Measurements from ENCODE around the gene RBM26.
"Not testable (repeated sequence)": the region's sequence is repeated elsewhere in the genome, so short reads cannot be mapped to it uniquely, and the experiment has no call there.

Gene RBM26

DNA sequence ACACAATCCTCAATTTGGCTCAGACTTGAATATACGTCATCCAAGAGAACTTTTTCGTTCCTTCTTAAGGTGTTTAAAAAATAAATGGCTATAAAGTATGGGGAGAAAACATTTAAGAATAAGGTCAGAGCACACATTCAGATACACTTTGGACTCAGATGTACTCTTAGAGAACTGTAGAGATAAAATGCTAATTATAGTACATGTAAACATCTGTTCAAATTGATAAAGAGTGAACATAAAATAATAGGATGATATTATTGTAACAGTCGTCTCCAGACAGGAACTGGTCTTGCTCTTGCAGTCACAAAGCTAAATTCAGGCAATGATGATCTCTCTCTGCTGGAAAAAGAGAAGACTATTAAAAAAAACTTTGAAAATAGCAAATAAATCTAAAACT, 91.4 kb downstream of the RBM26 start:
- DNase-seq, result no peak

- no peak for DNase-seq
These were observed 93.7 kb downstream of the RBM26 start for GRCh38 chr13:79312340-79312855.

DNA sequence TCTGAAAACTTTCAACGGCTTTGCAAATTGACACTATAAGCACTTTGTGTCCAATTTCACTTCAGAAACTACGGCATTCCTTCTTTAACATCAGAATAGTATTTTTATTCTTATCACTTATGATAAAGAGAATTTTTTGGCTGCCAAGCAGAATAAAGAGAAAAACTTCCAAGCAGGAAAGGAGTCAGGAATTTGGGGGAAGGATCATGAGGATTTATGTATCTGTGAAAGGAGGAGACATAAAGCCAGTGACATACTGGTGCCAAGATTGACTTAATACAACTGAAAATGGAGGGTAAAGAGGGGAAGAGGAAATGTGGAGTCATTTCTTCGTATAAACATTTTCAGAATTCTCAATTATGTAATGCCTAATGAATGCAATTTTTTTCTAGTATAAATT, 94.7 kb downstream of the RBM26 start:
- no peak for DNase-seq

DNA sequence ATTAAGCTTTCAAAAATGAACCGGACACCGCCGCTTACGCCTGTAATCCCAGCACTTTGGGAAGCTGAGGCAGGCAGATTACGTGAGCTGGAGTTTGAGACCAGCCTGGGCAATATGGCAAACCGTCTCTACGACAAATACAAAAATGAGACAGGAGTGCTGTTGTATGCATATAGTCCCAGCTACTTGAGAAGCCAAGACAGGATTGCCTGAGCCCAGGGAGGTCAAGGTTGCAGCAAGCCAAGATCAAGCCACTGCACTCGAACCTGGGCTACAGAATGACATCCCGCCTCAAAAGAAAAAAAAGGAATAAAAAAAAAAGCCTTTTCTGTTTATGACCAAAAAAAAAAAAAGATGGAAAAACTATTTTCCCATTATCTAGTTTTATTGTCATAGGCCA, 96.4 kb downstream of the RBM26 start:
- no peak for DNase-seq

DNA sequence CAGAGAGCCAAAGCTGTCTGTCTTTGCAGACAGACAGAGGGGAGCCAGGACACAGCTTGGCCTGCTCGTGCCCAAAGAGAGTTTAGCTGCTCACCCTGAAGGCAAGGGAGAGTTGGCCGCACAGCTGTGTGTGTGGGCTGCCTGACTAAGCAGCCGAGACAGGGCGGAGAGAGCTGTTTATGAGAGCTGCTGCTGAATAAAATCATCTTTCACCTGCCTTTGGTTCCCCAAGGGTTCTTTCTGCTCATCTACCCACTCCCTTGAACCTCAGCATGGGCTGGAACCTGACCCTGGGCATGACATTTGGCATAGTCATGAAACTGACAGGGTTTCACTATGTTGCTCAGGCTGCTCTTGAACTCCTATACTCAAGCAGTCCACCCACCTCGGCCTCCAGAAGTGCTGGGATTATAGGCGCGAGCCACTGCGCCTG, 98.2 kb downstream of the RBM26 start:
- no peak for DNase-seq

DNA sequence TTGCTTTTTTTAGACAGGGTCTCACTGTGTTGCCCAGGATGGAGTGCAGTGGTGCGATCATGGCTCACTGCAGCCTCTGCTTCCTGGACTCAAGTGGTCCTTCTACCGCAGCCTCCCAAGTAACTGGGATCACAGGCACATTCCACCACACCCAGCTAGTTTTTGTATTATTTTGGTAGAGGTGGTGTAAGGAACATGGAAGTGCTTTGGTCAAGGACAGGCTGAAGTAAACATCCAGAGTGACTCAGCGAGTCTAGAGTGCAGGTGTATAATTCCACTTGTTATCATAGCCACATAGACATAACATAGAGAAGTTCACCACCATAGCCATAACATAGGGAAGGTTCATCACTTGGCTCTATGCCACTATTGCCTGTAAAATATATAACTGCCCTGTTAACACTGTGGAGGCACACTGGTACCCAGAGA, 98.6 kb downstream of the RBM26 start:
- no peak for DNase-seq

- no peak for DNase-seq
These were observed 99.4 kb downstream of the RBM26 start for GRCh38 chr13:79306650-79307049.

DNA sequence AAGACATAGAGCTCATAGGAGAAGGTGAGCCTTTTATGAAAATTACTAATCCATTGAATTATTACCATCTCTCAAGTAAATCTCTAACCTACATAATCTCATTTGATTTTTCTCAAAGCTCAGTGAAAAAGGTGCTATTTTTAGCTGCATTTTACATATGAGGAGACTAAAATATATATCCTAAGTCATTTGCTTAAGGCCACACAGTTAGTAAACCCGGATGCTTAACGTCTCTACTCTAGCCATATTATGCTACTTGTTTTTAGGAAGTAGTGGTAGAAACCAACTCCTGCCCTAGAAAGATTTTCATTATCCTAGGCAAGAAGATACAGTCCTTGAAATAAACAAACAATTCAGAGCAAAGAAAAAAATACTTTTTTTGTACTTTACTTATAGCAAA, 108.9 kb downstream of the RBM26 start:
- no peak for DNase-seq

GRCh38 chr13:79295906-79296706, 109.9 kb downstream of the RBM26 start:
- no peak for DNase-seq

GRCh38 chr13:79290595-79291244, 115.3 kb downstream of the RBM26 start:
- no peak for DNase-seq

DNA sequence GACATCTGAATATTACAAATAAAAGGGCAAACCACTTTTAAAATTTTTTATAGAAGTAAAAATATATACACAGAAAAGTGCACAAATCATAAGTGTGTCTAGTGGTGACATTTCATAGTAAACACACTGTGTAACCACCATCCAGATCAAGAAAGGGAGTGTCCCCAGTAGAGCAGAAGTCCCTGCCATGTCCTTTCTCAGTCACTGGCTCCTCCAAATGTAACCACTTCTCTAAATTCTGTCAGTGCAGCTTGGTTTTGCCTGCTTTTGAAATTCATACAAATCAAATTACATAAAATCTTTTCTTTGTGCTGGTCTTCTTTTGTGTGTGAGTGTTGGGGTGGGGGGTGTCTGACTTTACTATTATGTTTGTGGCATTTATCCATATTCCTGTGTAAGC, 116.5 kb downstream of the RBM26 start:
- DNase-seq, result no peak

DNA sequence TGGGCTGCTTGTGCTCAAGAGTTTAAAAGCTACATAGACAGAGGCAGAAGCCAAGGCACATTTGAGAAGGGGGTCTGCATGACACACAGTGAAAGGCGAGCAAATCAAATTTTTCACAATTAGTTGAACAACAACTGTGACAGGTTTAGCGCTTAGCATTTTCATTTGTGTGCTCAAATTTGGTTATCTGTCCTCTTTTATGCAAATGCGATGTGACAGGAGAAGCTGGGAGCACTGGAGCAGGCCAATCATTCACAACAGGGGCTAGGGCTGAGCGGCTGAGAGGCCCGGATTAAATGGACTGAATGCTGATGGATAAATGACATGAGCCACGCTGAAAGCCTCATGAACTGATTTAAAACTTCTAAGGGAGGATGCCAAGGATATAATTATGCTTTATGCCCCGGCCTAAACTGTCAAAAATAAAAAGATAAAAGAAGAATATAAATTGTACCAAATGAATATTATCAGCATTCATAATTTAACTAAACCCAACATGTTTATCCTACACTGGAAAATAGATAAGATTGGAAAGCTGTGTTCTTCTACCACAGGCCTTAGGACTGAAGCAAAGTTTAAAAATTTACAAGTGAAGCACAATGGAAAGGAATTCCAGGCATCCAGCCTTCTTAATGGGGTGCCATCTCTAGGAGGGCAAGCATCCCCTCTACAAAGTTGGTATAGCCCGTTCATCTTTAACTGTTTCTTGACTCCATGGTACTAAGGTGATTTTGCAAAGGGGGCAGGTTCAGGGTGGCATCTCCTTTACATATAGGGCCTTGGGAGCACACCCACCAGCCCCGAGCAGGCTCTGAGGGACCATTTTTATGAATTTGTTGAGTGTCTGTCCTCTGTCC, 117.9 kb downstream of the RBM26 start:
- DNase-seq, result no peak

GRCh38 chr13:79285159-79285558, 120.9 kb downstream of the RBM26 start:
- DNase-seq, result no peak

DNA sequence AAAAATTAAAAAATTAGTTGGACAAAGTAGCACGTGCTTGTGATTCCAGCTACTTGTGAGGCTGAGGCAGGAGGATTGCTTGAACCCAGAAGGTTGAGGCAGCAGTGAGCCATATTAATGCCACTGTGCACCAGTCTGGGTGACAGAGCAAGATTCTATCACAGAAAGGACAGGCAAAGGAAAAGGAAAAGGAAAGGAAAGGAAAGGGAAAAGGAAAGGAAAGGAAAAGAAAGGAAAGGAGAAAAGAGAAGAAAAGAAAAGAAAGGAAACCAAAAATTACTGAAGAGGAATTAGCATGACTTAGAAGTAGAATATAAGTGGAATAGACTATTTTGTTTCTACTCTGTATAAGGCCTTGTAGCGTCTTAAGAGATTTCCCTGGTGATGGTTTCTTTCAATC, 122.3 kb downstream of the RBM26 start:
- DNase-seq, result no peak

- DNase-seq, result no peak
These were observed 123.1 kb downstream of the RBM26 start for GRCh38 chr13:79282976-79283375.

DNA sequence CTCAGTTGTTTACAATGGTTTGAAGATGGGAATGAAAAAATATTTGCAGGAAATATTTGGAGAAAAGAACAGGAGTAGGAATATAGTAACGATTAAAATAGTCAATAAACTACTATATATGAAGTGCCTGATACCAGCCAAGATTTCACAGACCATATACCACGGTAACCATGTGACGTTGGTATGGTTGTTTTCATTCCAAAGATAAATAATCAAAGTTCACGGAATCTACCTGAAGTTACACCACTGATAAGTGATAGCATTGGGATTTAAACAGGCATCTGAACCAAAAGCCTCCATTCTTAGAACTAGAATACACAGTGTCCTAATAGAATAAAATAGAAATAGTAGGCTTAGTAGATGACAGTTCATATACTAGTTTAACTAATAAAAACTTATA, 123.5 kb downstream of the RBM26 start:
- DNase-seq, result no peak

GRCh38 chr13:79281339-79281747, 124.7 kb downstream of the RBM26 start:
- peak in 1 of 2 experiments; percentile 15 for DNase-seq

GRCh38 chr13:79279735-79280134, 126.3 kb downstream of the RBM26 start:
- DNase-seq, result not testable (repeated sequence)

DNA sequence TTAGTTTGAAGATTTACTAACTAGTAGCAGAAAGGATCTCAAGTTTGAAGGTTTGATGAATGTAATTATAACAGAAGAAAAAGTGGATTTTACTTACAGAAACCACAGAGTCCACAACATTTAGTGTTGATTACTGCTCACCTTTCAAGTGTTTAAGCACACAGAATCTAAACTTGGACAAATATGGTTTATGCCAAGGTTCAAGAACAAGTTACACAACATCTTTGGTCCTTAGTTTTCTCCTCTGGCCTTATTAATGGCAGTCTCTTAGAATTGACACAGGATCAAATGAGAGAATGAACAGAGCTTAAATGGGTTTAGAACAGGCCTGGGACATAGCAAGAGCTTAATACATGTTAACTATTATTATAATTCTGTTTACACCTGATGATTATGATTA, 133.0 kb downstream of the RBM26 start:
- DNase-seq, result no peak

- DNase-seq, result no peak
These were observed 134.4 kb downstream of the RBM26 start for GRCh38 chr13:79271616-79272015.

DNA sequence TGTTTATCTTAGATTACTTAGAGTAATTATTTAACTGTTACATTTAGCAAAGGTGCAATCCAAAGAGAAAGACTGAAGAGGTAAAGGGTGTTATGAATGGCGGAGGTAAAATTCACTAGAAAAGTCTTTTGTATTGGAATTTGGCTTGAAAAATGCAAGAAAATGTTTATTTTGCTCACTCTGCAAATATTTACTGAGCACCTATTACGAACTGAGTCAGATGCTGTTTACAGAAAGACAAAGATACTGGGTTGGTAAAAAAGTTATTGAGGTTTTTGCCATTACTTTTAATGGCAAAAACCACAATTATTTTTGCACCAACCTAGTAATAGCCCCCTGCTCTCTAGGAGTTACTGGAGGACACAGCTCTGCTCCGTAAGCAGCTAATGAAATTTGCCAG, 135.2 kb downstream of the RBM26 start:
- DNase-seq, result no peak
